ENCODE data around the gene SLC35A3.
"Not testable (repeated sequence)": the region's sequence is repeated elsewhere in the genome, so short reads cannot be mapped to it uniquely, and the experiment has no call there.

SLC35A3 gene

DNA sequence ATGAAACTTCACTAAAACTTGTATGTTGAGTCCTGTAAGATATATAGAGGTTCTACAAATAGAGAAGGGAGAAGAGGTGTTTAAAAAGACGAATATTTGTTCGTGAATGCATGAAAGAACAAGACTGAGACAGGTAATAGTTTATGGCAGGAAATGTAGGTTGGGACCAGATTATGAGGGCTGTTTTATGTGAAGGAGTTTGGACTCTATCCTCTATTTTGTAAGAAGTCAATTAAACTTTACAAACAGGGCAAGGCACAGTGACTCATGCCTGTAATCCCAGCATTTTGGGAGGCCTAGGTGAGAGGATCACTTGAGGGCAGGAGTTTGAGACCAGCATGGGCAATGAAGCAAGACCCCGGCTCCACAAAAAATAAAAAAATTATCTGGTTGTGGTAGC, 5.7 kb downstream of the SLC35A3 start:
- no peak overlapping the region for H3K4me3 ChIP-seq (ENCODE audit: low read depth, low read length)
- in situ Hi-C loops (cut with HindIII; ENCODE audit: low sequenced_read_pairs): no loop called here
- no peak for DNase-seq (ENCODE audit: low read depth)
- TF ChIP-seq, protein P1, sequence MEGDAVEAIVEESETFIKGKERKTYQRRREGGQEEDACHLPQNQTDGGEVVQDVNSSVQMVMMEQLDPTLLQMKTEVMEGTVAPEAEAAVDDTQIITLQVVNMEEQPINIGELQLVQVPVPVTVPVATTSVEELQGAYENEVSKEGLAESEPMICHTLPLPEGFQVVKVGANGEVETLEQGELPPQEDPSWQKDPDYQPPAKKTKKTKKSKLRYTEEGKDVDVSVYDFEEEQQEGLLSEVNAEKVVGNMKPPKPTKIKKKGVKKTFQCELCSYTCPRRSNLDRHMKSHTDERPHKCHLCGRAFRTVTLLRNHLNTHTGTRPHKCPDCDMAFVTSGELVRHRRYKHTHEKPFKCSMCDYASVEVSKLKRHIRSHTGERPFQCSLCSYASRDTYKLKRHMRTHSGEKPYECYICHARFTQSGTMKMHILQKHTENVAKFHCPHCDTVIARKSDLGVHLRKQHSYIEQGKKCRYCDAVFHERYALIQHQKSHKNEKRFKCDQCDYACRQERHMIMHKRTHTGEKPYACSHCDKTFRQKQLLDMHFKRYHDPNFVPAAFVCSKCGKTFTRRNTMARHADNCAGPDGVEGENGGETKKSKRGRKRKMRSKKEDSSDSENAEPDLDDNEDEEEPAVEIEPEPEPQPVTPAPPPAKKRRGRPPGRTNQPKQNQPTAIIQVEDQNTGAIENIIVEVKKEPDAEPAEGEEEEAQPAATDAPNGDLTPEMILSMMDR (IDR thresholded peaks at IDR 0.05; ENCODE audit: low read depth, low read length, missing control alignments): no peak

DNA sequence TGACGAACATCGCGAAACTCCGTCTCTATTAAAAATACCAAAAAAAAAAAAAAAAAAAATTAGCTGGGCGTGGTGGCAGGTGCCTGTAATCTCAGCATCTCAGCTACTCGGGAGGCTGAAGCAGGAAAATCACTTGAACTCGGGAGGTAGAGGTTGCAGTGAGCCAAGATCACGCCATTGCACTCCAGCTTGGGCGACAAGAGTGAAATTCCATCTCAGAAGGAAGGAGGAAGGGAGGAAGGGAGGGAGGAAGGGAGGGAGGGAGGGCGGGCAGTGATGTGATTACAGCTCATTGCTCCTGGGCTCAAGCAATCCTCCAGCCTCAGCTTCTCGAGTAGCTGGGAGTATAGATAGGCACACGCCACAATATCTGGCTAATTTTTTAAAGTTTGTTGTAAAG, 7.5 kb downstream of the SLC35A3 start:
- DNase-seq (ENCODE audit: low read depth); H3K4me3 ChIP-seq (ENCODE audit: low read depth, low read length); in situ Hi-C loops (cut with HindIII; ENCODE audit: low sequenced_read_pairs): not testable (repeated sequence)

DNA sequence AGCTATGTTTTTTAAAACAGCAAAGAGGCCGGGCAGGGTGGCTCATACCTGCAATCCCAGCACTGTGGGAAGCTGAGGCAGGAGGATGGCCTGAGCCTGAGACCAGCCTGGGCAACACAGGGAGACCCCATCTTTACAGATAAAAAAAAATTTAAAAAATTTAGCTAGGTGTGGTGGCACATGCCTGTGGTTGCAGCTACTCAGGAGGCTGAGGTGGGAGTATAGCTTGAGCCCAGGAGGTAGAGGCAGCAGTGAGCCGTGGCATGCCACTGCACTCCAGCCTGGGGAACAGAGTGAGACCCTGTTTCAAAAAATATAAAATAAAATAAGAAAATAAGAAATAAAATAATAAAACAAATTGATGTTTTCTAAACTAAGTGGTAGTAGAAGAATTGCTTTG, 8.4 kb downstream of the SLC35A3 start:
- no peak overlapping the region for H3K4me3 ChIP-seq (ENCODE audit: low read depth, low read length)
- DNase-seq (ENCODE audit: low read depth): no peak
- TF ChIP-seq, protein P1 (IDR thresholded peaks at IDR 0.05; ENCODE audit: low read depth, low read length, missing control alignments): no peak
- in situ Hi-C loops (cut with HindIII; ENCODE audit: low sequenced_read_pairs): no loop called here

DNA sequence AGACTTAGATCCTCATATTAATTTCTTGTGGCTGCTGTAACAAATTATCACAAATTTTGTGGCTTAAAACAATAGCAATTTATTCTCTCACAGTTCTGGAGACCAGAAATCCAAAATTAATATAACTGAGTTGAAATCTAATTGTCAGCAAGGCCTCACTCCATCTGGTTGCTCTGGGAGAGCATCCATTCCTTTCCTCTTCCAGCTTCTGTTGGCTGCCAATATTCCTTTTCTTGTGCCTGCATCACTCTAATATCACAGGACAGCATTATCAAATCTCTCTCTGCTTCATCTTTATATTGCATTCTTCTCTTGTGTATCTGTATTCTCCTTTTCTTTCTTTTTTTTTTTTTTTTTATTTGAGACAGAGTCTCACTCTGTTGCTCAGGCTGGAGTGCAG, 9.3 kb downstream of the SLC35A3 start:
- in situ Hi-C loops (cut with HindIII; ENCODE audit: low sequenced_read_pairs): no loop called here
- DNase-seq (ENCODE audit: low read depth): no peak
- TF ChIP-seq, protein P1 (IDR thresholded peaks at IDR 0.05; ENCODE audit: low read depth, low read length, missing control alignments): no peak
- no peak overlapping the region for H3K4me3 ChIP-seq (ENCODE audit: low read depth, low read length)

DNA sequence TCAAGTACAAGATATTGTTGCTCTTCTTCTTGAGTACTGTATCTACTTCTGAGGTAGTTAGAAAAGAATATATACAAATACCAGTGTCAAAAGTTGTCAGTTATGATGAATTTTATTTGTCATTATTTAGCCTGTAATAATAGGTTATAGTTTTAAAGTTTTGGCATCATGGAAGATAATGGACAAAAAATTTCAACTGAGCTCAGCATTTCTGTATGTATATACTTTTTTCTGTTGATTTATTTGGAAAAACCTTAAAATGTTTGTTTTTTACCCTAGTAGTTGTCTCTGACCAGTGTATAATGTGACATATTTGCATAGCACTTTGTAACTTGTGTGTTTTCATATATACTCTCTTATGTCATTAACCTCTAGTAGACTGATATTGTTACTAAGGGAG, 11.1 kb downstream of the SLC35A3 start:
- no peak for DNase-seq (ENCODE audit: low read depth)
- in situ Hi-C loops (cut with HindIII; ENCODE audit: low sequenced_read_pairs): no loop called here
- H3K4me3 ChIP-seq (ENCODE audit: low read depth, low read length): no peak overlapping the region
- TF ChIP-seq, protein P1 (IDR thresholded peaks at IDR 0.05; ENCODE audit: low read depth, low read length, missing control alignments): no peak

DNA sequence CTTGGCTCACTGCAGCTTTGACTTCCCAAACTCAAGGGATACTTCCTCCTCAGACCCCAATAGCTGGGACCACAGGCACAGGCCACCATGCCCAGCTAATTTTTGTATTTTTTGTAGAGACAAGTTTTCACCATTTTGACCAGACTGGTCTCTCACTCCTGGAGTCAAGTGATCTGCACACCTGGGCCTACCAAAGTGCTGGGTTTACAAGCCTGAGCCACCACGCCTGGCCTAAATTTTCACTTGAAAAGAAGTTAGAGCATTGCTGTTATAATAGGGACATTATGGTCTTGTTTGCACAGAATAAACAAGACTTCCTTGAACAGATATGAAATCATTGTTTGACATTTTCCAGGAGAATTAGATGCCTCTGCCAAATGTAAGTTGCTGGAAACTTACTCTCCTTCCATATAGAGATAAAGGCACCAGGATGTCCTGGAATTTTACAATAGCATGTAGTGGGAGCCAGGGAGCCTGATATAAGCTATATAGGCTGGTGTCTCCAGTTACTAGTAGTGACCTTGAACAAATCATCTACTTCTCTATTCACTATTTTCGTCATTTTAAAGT, 16.9 kb downstream of the SLC35A3 start:
- no peak overlapping the region for H3K4me3 ChIP-seq (ENCODE audit: low read depth, low read length)
- no peak for DNase-seq (ENCODE audit: low read depth)
- in situ Hi-C loops (cut with HindIII; ENCODE audit: low sequenced_read_pairs): no loop called here
- TF ChIP-seq, protein P1 (IDR thresholded peaks at IDR 0.05; ENCODE audit: low read depth, low read length, missing control alignments): no peak

DNA sequence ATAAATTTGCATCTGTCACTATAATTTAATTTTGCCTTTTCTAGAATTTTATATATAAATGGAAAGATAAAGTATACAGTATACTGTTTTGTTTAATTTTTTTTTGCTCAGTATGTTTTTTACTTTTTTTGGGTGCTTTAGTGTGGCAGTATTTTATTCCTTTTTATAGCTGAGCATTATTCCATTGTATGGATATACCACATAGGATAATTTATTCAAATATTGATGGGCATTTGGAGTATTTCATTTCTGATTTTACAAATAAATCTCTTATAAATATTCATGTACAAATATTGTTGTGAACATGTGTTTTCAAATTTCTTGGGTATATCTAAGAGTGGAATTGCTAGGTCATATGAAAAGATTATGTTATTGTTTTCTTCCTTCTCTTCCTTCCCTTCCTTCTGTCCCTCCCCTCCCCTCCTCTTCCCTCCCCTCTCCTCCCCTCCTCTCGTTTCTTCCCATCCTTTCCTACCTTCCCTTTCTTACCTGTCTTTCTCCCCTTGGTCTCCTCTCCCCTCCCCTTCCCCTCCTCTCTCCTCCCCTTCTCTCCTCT, 18.5 kb downstream of the SLC35A3 start:
- in situ Hi-C loops (cut with HindIII; ENCODE audit: low sequenced_read_pairs): no loop called here
- TF ChIP-seq, protein P1 (IDR thresholded peaks at IDR 0.05; ENCODE audit: low read depth, low read length, missing control alignments): no peak
- no peak overlapping the region for H3K4me3 ChIP-seq (ENCODE audit: low read depth, low read length)
- DNase-seq (ENCODE audit: low read depth): no peak
